ENCODE results near the gene TRABD2B.

TRABD2B gene

DNA sequence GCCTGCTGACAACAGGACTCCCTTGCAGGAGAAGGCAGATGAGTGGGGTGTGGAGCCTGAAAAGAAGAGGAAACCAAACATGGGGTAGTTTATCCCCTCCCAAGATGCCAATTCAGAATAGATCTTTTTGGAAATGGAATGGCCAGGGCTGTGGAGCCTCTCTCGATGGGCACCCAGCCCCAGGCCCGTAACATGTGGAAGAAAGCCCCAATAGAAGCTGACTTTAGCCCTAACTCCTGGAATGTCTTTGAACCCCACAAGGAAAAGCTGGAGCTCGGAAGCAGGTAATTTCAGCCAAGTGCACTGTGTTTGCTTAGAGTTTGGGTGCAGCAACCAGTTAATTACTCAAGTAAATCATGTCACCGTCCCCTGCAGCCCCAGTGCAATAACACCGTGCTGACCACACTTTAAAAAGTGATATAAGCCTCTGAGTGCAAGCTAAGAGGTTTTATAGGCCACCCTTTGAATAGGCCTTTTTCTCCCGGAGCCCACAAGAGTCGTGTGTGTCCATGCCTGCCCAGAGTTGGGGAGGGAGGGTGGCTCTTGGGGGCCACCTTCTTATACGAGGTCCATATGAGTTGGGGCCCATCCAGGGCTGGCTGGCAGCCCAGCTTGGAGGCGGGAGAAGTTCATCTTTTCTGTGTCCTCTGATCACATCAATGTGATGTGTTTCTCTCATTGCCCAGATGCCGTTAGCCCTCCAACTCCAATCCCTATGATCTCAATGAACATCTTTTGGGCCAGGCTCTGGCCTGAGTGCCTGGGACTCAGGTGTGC lies 153.2 kb downstream of the TRABD2B start:
- FAIRE-seq = no peak

DNA sequence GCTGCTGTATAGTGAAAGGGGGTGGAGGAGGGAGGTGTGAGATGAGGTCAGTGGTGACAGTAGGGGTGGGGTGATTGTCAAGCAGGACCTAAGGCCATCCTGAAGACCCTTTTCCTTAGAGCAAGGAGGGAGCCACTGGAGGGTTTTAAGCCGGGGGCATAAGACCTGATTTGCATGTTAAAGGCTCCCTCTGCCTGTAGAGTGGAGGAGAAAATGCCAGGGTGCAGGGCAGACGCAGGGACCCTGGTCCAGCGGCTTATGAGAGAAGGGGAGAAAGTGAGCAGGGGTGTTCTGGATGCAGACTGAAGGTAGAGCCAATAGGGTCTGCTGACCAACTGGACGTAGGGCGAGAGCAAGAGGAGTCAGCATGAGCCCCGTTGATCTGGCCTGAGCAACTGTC lies 154.1 kb downstream of the TRABD2B start:
- FAIRE-seq = no peak

DNA sequence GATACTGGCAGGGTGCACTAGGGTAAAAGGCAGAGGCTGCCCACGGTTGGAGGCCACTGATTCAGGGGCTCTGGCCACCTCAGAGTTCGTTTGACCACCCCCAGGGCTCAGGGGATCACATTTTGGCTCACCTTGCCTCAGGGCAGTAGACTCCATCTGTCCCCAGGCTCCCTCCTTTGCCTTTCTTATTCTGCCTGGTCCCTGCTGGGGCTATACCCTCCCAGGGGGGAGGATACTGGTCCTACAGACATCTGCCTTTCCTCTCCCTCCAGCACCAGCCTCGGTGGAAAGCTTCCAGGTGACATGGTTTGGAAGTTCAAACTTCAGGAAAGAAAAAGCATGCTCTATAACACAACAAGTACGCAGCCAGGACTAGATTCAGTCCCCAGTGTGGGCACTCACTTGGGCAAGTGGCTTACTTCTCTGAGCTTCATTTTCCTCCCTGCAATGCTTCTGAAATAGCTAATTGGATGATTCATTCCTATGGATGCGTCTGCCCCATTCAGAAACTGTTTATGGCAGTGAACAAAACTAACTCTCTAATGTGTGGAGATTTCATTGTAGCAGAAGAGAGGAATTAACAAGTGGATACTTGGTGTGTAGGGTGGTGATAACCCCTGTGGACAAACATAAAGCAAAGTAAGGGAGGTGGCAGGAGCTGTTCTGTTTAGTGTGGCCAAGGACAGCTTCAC lies 154.8 kb downstream of the TRABD2B start:
- no peak for FAIRE-seq

DNA sequence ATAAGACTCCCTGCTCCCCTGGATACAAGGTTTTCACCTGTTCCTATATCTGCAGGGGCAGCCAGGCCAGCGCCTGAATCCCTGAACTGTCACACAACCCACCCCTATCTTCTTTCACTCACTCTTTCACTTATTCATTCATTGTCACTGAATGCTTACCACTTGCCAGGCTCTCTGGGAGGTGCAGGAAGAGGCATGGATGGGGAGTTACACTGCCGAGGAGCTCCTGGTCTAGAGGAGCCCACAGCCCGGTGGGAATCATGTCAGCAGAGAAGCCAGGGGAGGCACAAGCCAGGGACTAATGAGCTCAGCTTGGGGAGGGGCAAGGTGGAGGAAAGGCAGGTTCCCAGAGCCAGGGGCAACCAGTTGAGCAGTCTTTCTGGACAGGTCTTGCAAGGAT lies 155.8 kb downstream of the TRABD2B start:
- no peak for FAIRE-seq

DNA sequence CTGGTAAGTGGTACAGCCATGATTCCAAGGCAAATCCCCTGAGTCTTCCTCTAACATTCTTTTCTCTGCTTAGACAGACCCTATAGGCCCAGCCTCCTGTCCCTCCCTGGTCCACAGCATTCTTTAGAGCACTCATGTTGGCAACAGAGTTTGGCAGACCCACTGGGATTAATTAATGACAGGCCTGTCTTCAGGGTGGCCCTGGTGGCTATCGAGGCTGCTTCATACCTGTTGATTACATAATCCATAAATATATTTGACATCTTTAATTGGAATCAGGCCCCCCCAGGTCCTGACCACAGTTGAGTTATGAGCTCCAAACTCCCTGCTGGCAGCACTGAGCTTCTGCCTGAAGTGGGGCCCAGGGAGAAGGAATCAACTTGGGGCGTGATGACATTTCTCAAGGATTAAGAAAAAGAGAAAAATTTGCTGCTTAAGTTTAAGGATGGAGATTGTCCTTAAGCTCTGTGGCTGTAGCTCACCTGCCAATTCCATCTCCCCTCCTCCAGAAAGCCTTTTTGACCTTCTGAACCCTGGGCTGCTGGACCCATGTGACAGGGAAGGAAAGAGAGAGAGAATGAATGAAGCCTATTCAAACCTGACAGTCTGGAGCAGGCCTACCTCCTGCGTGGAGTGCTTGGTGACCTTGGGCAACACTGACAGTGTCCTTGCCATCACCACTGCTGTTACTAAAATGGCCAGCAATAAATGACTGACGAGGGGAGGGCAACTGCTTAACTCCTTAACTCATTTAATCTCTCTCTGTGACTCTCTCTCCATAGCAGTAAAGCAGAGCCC lies 156.6 kb downstream of the TRABD2B start:
- no peak for FAIRE-seq

DNA sequence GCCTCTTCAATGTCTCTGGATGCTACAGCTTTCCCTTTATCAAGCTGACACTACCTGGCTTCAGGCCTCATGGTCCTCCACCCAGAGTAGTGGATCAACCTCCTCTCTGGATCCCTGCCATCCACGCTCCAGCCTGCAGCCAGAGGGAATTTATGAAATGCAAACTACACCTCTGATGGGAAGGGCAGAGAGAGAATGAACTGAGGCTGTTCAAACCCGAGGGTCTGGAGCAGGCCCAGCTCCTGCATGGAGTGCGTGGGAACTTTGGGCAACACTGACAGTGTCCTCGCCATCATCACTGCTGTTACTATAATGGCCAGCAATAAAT lies 157.8 kb downstream of the TRABD2B start:
- FAIRE-seq = no peak

DNA sequence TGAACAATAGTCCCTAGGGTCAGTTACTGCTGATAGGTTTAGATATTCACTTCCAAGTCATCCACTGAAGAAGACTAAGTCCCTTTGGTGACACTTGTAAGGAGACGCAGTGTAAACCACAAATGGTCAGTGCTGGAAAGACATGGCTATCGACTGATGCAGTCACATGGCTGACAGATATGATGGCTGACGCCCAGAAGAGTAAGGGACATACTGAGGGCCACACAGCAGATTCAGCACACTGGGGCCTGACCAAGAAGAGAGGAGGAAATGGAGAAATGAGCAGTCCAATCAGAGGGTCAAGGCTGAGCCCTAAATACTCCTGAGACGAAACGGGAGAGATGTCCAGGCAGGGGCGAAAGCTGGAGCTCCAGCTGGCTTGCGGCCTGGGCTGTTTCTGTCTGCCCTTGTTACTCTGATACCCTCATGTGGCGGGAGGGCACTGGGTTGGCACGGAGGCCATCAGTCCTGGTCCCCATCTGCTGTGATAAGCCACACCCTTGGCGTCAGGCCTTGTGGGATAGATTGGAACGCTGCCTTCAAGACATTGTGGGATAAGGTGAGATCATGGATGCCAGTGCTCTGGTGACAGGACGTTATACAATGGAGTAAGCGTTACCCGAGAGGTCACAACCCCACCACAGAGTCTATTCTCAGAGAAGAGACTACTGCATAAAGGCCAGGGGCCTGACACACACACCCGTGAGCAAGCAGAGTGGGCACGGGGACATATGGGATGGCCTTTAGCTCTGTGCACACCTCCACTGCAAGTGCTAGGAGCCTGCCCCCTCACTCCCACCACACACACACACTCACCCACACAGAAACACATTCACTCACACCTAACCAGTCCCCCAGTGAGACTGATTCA lies 158.4 kb downstream of the TRABD2B start:
- no peak for FAIRE-seq

DNA sequence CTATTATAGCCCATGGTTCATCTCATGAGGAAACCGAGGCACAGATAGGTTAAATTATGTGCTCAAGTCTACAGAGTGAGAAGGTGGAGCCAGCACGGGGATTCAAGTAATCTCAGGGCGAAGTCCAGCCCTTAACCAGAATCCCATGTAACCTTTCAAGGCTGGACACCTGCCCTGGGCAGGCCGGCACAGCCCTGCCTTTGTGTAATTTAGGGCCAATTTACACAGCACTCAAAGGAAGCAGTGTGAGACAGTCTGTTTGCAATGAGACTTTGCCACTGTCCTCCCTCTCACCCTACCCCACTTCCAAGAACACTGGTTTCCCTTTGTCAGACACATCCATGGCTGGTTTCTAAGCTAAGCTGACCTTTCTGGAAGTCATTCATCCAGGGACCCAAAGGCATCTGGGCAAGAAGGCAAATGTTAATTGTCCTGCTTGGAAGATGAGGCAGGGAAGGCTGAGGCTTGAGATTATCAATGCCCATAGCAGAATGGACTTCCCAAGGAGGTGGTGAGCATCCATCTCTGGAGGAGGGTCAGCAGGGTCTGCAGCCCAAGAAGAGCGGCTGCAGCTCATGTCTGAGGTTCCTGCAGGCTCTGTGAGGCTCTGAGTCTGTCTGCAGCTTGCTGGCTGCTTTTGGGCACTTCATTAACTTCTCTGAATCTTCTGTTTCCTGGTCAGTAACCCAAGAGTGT lies 159.2 kb downstream of the TRABD2B start:
- no peak for FAIRE-seq

DNA sequence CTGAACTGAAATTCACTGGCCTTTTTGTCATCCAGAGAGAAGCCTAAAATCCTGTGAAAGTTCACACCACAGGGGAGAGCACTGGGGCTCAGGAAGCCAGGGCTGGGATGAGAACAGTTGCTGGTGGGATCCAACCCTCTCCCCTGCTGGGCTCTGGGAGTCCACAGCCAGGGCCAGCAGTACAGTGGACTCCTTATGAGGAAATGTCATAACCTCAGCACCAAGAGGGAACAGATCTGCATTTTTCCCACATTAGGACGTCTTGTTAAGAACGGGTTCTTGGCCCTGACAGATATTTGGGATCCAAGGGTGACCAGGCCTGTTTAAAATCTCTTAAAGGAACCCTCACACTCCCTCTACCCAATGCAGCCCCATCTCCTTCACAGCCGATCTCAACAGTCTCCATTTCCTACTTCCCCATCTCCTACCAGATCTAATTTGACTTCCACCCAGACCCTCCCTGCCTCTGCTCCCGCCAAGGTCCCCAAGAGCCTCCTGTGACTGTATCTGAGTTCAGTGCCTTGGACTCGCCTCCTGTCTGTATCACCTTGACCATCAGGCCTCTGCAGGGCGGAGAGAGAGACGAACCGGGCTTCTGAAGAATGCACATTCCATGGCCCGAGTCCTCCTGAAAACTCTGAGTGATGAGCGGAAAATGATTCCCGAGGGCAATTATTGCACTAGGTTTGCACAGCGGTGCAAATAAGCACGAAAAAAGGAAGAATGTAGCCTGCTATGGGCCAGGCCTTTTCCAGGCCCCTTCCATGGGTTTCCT lies 159.9 kb downstream of the TRABD2B start:
- no peak for FAIRE-seq

DNA sequence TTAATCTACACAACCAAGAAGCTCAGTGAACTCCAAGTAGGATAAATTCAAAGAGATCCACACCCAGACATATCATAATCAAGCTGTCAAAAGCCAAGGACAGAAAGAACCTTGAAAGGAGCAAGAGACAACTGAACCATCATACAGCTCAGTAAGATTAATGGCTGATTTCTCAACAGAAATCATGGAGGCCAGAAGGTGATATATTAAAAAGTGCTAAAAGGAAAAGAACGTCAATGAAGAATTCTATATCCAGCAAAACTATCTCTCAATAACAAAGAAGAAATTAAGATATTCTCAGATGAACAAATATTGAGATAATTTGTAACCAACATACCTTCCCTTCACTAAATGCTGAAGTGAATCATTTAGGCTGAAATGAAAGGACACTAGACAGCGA lies 161.8 kb downstream of the TRABD2B start:
- FAIRE-seq = no peak

DNA sequence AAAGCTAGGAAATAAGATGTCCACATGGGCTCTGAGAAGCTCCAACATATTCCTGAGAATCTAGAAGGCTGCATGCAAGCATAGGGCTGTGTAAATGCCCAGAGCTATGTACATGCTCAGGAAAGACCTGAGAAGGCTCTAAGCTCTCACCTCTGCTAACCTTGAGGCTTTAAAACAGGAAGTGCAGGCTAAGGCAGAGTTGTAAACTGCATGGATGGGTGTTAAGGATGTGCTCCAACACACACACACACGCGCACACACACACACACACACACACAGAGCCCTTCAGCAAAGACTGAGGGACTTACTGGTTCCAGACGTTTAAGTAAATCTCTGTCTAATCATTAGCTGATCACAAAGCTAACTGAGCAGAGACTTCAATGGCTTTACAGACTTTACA lies 162.9 kb downstream of the TRABD2B start:
- FAIRE-seq = no peak

DNA sequence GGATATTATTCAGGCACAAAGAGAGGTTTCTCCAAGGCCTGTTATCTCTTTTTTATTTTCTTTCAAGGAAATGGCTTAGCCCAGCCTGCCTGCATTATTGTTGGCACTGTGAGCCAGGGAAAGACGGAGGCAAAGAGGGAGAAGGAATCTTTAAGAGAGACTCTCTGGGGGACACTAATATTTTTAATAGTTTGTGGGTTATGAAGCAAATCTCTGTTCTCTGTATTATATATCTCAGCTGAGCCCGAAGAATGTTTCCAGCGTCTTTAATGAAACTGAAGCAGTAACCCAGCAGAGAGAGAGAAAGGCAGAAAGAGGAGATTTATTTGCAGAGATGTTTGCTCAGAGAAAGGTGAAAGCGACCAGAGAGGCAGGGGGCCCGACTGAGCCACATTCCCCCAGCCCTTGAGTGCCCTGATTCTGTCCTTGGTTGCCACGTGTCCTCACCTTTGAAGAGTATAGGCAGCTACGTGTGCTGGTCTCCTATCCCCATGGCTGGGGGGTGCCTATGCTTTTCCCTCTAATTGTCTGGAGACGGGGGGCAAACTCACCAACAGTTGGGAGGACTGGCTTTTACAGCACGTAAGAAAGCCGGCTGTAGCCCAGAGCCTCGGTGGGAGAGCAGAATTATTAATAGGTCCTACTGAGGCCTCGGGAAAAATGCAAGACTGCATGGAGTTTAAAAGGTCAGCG lies 166.4 kb downstream of the TRABD2B start:
- no peak for FAIRE-seq

DNA sequence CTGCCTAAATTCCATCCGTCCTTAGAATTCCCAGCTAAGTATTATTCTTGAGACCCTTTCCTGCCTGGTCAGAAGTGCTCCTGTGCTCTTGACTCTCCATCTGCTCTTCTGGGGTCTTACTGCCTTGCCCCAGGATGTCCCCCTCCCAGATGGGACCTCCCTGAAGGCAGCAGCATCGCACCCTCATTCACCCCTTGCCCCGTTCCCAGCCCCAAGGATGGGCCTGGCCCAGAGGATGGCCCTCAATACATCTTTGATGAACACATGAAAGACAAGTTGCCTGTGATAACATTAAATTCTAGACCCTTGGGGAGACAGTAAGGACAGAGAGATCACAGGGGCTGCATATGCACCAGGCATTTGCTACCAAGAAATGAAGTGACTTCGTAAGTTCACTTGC lies 167.2 kb downstream of the TRABD2B start:
- FAIRE-seq = no peak

DNA sequence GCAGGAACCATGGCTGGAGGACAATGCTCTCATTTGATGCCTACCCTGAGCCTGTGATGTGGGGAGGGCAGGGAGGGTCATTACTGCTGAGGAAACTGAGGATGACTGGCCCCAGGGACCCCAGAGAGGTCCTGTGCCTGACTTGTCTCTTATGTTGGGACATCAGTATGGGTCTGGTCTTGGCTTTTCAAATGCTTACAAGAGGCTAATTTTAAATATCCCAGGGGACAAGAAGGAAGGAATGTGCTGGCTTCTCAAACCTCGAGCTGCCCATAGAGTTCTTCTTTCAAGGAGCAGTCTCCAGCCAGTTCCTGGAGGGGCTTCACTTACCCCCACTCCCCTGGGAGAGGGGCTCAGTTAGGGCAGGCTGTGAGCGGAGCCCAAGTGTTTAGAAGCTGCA lies 168.2 kb downstream of the TRABD2B start:
- FAIRE-seq = no peak

DNA sequence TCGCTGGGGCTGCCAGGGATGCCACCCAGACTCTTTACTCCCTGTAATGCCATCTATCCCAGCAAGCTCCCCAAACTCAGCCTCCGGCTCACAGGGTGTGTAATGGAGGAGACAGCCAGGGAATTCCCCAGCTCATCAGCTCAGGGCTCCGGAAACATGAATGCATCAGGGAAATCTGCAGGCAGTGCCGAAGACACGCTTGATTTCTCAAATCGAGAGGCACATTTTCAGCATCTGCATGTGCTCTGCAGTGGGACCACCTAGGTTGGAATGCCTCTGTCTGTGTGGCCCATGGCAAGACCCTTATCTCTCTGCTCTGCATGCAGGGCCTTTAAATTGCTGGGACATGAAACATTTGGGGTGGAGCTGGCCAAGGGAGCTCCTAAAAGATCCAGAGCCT lies 170.1 kb downstream of the TRABD2B start:
- FAIRE-seq = no peak

DNA sequence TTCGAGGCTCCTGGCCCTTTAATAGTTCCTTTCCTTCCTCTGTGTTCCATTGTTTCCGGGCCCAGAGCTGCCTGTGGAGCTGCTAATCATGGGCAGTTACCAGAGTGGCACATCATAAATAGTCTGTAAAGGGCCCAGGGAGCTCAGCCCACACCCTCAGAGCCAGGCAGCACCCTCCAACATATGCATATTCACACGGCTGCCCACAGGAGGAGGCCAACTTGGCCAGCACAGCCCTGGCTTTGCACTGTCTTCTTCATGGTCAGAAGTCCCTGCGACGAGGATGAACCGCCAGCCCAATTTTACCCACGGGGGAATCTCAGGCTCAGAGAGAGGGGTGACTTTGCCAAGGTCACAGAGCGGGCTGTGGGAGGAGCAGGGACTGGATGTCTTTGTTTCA lies 172.5 kb downstream of the TRABD2B start:
- no peak for FAIRE-seq

DNA sequence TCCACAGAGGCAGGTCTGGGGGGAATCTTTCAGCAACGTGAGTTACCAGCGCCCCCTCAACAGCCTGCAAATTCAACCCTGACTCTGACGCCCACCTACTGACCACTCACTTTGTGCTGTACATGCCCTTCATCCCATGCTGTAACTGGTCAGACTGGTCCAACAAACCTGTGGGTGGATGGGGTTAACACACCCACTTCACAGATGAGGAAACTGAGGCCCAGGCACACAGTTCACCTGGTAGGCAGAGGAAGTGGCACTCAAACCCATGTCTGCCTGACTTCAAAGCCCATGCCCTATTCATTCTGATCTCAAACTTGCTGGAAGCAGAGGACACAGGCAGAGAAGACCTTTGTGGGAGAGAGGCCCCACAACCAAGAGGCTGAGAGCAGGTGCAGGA lies 172.9 kb downstream of the TRABD2B start:
- FAIRE-seq = no peak

DNA sequence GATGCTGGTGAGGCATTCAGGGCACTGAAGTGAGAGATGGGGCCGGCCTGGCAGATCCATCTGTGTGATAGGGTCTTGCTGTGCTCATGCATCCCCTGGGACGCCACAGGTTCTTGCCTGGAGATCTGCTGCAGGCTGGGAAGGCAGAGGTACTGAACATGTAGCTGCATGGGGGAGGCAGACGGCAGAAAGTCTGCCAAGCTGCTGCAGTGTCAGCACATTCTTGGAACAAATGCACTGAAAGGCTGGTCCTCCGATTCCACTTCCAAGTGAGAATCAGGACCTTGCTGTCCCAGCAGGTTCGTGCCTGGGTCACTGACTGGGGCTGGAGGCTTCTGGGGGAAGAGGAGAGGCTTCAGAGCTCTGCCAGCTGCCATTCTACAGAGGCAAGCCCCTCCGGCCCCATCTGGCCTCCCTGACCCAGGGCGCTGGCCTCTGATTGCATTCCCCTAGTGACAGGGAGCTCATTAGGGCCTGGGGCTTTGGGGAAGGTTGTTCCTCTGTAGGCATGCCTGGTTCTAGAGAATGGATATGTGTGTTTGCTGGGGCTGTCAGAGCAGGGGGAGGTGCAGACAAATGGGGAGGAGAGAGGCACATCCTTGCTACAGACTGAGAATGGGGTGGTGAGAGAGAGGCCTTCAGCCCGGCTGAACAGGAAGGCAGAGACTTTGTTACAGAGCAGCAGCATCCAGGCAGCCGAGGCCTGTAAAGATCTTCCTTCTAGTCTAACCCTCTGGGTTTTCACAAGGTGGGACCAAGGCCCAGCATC lies 174.0 kb downstream of the TRABD2B start:
- no peak for FAIRE-seq

DNA sequence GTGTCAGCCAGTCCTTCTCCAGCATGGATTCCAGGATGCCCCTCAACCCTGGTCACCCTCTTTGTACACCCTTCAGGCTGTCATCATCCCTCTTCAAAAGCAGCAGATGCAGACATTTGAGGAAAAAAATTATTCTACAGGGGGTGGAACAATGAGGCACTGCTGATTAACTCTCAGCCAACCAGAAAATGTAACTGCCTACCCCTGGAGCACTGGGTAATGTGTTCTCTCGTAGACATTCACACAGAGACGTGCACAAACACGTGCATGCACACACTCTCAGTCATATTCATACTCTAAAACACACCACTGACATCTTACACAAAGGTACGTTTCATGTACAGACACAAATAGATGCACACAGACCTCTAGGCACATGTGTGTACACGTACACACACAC lies 175.4 kb downstream of the TRABD2B start:
- FAIRE-seq = no peak

DNA sequence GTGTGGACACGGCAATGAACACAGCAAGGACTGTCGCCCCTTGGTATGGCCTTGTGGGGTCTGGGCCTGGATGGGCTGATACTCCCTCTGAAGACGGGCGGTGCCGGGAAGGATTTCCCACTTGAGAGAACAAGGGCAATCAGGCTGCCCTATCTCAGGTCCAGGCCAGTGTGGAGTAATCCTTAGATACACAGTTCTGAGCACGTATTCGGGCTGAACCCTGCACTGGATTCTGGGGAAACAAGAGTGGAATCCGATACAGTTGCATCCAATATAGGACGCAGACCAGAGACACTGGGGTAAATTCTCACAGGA lies 177.7 kb downstream of the TRABD2B start:
- FAIRE-seq = no peak
